ENCODE results near the gene CSNK1G2.

CSNK1G2 gene

DNA sequence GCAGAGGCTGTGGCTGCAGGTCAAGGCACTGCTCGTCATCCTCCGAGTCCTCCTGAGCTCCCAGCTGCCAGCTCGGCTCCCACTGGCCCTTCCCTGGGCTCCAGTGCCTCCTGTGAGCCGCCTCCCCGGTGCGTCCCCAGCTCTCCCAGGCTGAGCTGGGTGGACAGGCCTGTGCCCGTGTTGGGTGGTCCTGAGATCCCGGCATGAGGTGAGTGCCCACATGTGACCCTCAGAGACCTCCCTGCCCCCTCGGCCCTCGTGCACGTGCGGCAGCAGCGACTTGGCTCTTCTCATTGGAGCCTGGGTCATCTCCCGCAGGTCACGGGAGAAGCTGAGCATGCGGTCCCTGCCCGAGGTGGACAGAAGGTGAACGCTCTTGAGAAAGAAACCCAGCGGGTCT, 20.3 kb upstream of the CSNK1G2 start:
- DNase-seq, result no peak

DNA sequence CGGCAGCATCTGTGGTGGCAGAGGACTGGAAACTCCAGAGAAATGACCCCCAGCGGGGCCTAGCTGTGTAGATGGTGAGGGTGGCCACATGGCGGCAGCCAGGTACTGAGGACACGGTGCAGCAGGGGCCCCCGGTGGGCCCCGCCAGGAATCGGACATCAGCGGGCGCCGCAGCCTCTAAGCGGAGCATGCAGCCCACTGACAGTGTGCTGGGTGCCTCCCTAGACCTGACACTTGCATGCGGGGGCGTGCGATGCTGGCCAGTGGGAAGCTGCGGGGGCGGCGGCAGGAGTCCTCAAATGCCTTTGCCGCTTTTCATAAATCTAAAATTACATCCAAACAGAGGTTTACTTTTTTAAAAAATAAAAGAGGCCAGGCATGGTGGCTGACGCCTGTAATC, 19.6 kb upstream of the CSNK1G2 start:
- DNase-seq, result no peak

DNA sequence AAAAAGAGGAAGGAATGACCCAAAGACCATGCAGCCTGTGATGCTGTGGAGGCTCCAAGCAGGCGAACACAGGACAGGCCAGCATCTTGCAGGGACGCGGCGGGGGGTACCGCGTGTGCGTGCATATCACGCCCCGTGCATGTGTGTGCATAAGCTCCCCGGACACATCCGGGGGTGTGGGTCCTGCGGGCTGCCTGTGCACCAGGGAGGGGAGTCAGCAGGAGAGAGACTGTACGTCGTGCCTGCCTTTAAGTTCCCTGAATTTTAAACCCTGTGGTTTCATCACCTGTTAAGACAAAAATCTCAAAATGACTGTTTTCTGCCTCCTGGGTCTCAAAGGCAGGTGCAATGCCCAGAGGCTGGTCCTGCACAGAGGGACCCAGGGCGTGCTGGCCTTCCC, 19.1 kb upstream of the CSNK1G2 start:
- no peak for DNase-seq

DNA sequence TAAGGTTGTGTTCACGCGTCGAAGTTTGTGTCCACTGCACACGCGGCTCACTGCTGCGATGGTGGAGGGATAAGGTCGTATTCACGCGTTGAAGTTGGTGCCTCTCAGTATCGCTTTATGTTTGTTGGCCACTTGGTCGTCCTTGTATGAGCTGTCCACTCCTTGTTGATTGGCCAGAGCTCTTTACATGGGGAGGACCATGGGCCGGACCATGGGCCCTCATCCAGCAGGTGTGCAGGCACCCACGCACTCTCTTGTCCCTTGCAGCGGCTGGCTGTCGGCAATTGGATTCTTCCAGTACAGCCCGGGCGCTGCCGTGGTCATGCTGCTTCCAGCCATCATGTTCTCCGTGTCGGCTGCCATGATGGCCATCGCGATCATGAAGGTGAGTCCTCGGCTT, 18.2 kb upstream of the CSNK1G2 start:
- no peak for DNase-seq

DNA sequence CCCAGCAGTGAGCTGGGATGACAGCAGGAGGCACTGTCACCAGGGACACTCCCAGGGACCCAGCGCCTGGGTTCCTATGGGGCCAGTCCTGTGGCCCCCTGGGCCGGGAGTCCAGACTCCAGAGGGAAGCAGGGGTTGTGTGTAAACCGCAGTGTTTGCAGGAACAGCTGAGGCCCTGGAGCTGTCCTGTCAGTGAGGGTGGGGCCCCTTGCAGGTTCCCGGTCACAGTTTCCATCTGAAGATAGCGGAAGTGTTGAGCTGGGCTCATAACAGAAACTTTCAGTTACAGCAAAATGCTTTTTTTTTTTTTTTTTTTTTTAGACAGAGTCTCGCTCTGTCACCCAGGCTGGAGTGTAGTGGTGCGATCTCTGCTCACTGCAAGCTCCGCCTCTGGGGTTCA, 17.7 kb upstream of the CSNK1G2 start:
- DNase-seq, result peak; percentile 39 to 52

DNA sequence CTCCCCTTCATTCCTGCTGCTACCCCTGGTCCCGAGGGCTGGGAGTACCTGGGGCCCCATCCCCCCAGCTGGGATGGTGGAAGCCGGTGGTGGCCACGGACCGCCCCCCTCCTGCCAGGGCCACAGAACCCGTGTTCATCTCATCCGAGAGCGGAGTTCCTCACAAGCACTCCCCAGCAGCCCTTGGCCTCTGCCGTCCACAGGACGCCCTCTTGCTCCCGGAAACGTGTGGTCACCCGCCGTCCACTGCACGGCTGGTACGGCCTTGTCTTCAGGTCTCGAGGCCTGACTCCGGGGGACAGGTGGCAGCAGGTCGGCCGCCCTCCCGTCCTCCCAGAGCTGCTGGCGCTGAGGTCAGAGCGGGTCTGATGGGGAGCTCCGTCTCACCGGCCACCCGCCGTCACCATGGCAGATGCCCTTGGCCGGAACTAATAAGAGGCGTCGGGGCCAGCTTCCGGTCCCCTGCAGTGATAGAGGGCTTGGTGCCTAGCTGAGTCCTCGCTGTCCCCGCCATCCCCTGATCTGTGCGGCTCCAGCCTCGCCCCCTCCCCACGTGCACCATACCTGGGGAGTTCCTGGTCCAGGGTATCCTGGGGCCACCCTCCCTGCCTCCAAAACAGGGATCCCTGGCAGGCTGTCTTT, 16.5 kb upstream of the CSNK1G2 start:
- DNase-seq, result no peak

DNA sequence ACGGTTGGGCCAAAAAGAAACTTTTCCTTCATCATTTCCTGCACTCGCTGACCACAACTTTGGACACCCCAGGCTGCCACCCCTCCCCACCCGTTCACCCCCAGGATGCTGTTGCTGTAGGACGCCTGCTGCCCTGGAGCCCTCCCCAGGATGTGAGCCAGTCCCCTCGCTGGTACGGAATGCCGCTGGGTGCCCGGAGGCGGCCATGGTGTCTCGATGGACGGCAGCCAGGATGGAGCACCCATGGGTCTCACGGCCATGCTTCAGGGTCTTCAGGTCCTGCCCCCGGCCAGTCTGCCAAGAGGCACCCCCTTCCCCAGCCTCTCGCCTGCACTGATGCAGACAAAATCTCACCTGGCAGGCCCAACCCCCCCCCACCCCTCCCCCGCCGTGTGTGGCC, 15.4 kb upstream of the CSNK1G2 start:
- no peak for DNase-seq

DNA sequence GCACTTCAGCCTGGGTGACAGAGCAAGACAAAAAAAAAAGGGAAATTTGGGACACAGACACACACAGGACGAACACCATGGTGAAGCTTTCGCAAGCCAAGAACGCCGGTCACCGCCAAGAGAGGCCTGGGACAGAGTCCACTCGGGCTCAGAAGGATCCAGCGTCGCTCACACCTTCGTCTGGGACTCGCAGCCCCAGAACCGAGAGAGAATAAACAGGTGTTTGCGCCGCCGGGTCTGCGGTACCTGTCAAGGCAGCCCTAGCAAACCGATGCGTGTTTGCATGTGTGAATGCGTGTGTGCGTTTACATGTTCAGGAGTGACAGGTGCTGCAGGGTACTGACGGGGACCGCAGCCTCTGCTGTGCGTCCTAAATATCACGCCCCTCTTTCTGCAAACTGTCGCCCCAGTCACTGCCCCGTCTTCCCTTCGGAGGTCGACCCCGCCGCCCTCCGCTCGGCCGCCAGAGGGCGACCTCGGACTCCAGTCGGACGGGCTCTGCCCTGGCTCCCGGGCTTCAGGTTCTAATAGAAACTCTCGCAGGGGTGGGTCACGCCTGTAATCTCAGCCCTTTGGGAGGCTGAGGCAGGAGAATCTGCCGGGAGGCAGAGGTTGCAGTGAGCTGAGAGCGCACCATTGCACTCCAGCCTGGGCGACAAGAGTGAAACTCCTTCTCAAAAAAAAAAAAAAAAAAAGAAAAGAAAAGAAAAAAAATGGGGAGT, 11.8 kb upstream of the CSNK1G2 start:
- DNase-seq, result peak; percentile 74 to 85

DNA sequence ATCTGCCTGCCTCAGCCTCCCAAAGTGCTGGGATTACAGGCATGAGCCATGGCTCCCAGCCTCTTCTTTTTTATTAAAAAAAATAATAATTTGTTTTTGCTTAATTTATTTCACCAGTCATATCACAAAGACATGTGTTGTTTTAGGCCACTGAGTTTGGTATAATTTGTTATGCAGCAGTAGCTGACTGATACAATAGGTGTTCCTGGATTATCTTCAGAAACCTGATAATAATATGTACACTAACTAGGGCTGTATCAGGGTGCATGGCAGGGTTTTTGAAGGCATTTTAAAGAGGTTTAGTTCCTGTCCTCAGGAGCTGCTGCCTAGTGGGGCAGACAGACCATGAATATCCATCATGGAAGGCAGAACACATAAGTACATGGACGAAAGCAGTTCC, 9.5 kb upstream of the CSNK1G2 start:
- DNase-seq, result no peak

DNA sequence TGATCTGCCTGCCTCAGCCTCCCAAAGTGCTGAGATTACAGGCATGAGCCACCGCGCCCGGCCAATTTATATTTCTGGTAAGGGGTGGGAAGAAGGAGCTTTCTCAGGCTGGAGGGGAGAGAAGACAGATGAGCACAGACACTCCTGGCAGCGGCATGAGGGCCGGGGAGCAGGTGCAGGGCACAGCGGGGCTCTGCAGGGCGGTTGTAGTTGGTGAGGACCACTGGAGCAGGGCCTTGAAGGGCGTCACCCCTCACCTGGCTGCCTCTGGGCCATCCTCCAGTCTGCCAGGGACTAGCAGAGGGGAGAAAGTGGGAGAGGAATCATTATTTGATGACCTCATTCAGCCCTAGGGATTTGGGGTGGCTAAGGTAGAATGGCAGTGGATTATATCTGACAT, 8.6 kb upstream of the CSNK1G2 start:
- DNase-seq, result no peak

DNA sequence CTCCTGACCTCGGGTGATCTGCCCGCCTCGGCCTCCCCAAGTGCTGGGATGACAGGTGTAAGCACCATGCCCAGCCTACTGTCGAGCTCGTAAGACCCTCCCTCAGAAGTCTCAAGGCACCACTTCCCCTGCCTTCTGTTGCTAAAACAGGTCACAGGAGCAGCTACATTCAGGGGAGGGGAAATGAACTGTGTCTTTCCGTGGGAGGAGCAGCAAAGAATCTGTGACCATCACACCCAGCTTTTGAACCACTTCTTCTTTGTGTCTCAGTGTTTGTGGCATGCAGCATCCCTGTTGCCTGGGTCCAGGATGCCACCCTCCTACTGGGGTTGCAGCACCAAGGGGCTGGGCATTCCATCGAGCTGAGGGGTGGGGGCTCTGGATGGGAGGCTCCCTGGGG, 7.7 kb upstream of the CSNK1G2 start:
- DNase-seq, result no peak

DNA sequence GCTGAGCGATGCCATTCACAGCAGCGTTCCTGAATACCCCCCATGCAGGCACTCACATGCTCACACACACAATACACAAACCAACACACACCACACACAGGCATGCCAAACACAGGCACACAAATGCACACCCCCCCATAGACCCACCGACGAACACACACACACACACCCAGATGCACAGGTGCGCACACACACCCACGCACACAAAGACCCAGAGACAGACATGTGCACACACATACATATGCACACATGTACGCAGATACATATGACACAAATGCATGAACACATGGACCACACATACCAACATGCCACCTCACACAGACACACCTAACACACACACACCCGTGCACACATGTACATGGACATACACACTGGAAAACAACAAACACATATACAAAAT, 7.0 kb upstream of the CSNK1G2 start:
- DNase-seq, result no peak

DNA sequence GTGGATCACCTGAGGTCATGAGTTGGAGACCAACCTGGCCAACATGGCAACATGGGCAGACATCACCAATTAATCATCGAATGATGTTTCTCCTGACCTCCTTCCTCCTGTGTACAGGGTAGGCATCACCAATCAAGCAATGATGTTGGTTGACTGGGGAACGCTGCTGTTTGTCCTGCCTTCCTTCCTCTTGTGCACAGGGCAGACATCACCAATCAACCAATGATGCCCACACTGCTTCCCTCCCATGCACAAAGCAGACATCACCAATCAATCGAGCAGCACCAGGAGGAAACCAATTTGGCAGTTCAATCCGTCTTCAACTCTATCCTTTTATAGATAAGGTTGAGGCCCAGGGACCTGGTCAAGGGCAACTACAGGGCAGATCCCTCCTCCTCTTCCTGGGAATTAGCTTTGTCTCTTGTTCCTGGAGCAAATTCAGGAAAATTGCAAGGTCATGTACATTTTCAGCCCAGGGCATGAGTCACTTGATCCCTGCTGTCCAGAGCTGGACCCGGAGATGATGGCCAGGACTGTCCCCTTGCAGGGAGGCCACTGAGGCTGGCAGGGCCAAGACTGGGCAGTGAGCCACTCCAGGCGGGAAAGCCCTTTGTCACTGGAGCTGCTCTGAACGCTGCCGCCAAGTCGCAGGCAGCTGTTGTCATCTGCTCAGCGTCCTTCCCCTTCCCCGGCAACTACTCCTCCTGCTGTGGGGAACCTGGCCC, 5.3 kb upstream of the CSNK1G2 start:
- DNase-seq, result no peak

DNA sequence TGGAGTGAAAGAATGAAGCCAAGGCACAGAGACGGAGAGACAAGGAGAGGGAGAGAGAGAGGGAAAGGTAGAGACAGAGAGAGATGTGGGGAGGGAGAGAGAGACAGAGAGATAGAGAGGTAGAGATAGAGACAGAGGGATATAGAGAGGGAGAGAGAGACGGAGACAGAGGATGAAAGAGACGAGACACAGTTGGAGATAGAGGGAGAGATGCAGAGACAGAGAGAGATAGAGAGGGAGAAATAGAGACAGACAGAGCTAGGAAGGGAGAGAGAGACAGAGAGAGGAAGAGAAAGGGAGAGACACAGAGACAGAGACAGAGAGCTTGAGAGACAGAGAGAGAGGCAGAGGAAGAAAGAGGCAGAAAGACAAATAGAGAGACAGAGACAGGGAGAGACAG, 4.5 kb upstream of the CSNK1G2 start:
- DNase-seq, result no peak

DNA sequence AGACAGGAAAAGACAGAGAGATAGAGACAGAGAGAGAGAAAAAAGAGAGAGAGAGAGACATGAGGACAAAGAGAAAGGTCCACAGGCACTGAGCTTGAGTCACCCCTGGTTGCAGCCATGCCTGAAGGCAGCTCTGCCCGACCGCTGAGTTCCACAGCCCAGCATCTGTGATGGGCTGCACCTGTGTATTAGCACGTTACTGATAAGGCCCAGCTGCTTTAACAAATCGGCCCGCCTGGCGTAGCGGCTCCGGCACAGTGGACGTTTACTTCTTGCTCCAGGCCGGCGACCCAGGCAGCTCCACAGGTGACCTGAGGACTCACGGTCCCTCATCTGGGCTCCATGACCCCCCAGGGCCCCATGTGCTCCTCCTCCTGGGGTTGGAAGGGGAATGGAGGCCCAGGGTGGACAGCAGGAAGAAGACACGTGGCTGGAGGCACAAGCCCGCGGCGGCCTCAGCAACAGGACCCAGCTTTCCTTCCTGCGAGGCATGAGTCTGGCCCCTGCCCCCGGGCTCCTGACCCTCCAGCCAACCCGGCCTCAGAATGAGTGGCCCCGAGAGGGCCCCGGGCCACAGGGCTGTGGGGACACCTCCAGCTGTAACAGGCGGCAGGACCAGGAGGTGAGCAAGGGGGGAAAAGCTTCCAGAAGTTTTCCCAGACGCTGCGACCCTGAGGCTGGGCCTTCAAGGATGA, 3.9 kb upstream of the CSNK1G2 start:
- no peak for DNase-seq

DNA sequence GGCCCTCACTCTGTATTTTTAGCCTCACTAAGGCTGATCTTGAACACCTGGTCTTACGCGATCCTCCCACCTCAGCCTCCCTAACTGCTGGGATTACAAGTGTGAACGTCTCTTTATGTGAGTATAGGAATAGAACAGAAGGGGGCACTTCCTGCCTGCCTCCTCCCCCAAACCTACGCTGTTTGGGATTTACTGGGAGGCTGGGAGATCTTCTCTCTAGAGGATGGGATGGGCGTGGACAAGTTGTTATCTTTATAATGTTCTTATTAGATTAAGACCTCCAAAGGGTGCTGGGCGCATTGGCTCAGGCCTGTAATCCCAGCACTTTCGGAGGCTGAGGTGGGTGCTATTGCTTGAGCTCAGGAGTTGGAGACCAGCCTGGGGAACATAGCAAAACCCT, 2.9 kb upstream of the CSNK1G2 start:
- DNase-seq, result no peak

DNA sequence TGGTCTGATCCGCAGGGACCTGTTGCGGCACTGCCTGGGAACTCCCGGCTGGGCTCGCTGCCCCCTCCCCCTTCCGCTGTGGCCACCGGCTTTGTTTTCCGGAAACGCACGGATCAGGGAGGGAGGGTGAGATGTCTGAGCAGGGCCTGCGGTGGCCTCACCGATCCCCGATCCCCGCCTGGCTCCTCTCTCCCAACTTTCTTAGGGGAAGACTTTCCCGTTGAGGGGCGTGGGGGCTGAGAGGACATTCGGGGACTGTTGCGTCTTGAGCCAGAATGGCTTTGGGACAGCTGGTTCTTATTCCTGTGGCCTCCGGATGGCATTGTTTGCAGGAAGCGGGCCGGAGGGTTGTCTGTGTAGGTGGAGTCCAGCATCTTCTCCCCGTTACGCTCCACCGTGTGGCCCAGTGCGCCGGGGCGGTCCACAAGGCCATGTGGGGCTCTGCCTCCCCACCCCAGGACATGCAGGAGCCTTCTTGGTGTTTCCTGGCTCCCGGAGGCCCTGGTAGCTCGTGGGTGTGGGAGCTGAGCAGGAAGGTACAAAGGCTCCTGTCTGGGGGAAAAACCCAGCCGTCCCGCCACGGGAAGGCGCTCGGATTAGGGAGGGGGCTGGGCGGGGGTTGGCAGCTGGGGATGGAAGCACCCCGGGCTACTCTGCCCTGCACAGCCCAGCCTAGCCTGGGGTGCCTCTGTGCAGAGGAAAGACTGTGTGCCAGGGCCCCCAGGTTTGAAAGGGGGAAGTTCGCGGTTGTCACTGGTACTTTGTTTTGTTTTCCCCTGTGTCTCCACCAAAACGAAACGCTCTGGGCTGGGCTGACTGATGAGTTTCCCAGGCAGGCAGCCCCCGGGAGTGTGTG, 1.3 kb downstream of the CSNK1G2 start:
- DNase-seq, result peak; percentile 61 to 69

DNA sequence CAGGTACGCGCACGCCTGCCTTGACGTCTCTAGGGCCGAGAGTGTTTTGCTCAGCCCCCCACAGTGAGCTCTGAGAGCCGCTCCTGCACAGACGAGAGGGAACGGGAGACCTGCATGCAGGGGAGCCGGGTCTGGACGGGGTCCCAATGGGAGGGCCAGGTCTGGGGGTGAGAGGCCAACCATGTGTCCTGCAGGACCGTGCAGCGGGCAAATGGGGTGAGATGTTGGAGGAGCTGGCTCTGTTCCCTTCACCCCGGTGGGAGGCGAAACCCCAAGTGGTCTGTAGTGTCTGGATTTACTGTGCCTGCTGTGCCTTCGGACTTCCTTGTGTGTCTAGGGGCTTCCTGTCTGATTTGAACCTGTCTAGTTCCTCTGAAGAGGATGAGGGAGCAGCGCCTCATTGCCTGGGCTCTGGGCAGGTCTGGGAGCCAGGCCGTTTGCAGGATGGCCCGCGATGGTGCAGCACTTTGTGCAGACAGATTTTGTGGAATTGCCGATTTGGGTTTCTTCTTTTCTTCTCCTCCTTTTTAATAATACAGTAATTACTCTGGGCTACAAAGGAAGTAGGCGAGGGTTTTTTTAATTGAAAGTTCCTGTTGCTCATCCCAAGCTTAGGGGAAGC, 2.1 kb downstream of the CSNK1G2 start:
- no peak for DNase-seq

DNA sequence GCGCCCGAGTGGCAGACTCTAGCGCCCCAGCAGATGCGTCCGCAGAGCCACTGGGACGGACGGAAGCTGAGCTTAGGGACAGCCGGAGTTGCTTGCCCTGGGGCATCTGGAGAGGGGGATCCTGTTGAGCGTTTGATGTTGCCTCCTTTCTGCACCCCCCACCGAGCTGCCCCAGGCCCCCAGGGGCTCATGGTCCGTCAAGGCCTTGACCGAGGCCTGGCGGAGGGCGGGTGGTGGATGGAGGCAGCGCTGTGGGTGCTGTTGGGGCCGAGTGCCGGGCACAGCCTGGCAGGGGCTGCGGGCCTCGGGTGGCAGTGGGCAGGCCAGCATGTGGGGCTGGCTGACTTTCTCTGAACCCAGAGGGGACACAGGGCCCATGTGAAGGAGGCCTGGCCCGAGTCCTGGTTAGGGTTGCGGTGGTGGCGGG, 2.7 kb downstream of the CSNK1G2 start:
- no peak for DNase-seq

DNA sequence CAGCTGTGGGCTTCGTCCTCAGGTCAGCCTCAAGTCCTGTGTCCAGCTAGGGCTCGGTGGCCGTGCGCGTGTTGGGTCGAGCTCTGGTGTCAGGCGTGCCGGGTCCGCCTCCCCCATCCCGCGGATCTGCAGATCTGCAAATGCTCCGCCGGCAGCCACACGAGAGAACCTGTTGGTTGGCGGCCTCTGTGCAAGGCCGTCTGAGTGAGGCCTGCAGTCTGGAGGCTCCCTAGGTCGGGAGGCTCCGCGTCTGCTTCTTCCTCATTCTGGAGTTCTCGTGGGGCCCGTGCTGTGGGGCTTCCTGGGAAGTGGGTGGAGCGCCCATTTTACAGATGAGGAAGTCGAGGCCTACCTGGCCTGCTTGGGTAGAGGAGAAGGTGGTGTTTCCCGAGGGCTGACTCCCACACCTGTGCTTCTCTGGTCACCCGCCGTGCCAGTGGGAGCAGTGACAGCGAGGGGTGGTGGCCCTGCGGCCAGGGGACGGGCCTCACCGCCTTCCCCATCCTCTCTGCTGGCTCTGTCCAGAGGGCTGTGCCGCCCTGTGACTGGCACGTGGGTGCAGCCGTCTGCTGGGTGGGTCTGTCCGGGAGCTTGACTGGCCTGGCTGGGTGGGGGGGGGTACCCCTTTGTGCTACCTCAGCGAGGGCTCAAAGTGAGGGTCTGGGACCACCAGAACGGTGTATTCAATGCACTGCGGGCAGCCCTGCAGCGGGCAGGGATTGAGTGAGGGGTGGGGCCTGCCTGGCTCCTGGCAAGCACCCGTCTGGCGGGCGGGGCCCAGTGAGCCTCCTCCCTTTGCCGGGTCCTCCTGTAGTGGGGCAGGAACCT, 3.3 kb downstream of the CSNK1G2 start:
- DNase-seq, result no peak

DNA sequence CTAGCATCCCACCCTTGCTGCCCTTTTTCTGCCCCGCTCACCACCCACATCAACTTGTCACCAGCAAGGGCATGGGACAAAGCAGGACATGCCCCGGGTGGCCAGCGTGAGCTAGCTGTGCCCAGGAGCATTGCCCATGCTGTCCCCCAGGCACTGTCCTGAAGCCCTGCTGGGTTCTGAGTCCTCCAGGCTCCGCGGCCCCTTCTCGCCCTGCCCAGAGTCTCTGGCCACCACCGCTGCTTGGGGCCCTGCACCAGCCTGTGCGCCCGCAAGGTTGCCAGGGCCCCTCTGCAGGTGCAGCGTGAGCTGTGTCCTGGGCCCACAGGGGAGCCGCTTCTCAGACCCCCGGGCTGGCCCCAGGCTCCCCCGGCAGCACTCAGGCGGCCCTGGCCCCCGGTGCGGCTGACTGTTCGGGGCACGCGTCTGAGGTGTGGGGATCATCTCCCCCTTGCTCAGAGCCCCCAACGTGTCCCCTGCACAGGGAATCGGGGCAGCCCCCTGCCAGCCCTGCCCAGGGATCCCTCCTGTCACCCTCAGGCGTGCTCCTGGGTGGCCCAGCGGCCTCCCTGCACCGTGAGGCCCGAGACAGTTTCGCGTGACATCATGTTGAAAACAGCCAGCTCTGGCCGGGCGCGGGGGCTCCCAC, 4.1 kb downstream of the CSNK1G2 start:
- DNase-seq, result no peak

Measured in activated CD4-positive, alpha-beta T cell treated with anti-CD3 and anti-CD28 coated beads for 4 hours (primary cell).